HG02759 (cell line): ENCODE results near the gene ARF3.
"Not testable (repeated sequence)": the region's sequence is repeated elsewhere in the genome, so short reads cannot be mapped to it uniquely, and the experiment has no call there.

ENCODE experiments used
- ATAC-seq: cut with Tn5 transposase; IDR thresholded peaks from one replicate; pipeline ENCODE4 v1.9.1; 2021; ENCODE audit warnings: mild to moderate bottlenecking, moderate library complexity; ENCODE audit not compliant: unreplicated experiment

The ARF3 gene

GRCh38 chr12:48933664-48934311, 23.5 kb downstream of the ARF3 start:
- no peak for ATAC-seq

GRCh38 chr12:48932878-48933277, 24.4 kb downstream of the ARF3 start:
- no peak for ATAC-seq

GRCh38 chr12:48930475-48930874, 26.8 kb downstream of the ARF3 start:
- ATAC-seq: no peak

GRCh38 chr12:48929551-48929950, 27.7 kb downstream of the ARF3 start:
- ATAC-seq: no peak

GRCh38 chr12:48927261-48927660, 30.0 kb downstream of the ARF3 start:
- no peak for ATAC-seq

GRCh38 chr12:48925304-48926011, 31.8 kb downstream of the ARF3 start, which contains the start of gene FKBP11:
TSS of gene FKBP11 (minus strand) at chr12:48925492. CDS start at chr12:48925428, 64 bp downstream.
- peak; percentile 78 for ATAC-seq

GRCh38 chr12:48924617-48925303, 32.5 kb downstream of the ARF3 start:
- peak; percentile 86 for ATAC-seq

- no peak for ATAC-seq
Measured at GRCh38 chr12:48923117-48923516, 34.2 kb downstream of the ARF3 start.

- no peak for ATAC-seq
Measured at GRCh38 chr12:48917857-48918537, 39.3 kb downstream of the ARF3 start.

- ATAC-seq: no peak
Measured at GRCh38 chr12:48910196-48910595, 47.1 kb downstream of the ARF3 start.

GRCh38 chr12:48909698-48910097, 47.6 kb downstream of the ARF3 start:
- not testable (repeated sequence) for ATAC-seq

GRCh38 chr12:48907245-48907644, 50.0 kb downstream of the ARF3 start:
- ATAC-seq: no peak

- peak; percentile 85 for ATAC-seq
Measured at GRCh38 chr12:48903982-48904411, 53.3 kb downstream of the ARF3 start.

- ATAC-seq: no peak
Measured at GRCh38 chr12:48903363-48903981, 53.8 kb downstream of the ARF3 start.

- no peak for ATAC-seq
Measured at GRCh38 chr12:48901278-48901677, 56.0 kb downstream of the ARF3 start.

- no peak for ATAC-seq
Measured at GRCh38 chr12:48899651-48900050, 57.6 kb downstream of the ARF3 start.

- no peak for ATAC-seq
Measured at GRCh38 chr12:48894271-48894670, 63.0 kb downstream of the ARF3 start.

GRCh38 chr12:48890657-48891418, 66.4 kb downstream of the ARF3 start:
- peak; percentile 75 for ATAC-seq

GRCh38 chr12:48889679-48890078, 67.6 kb downstream of the ARF3 start:
- ATAC-seq: no peak
